H9 (cell line): ENCODE measurements around the gene FAM124A. TPM values are rescaled to one million over a fixed set of nuclear protein-coding genes. Genes with fewer than 3 reads are reported as not detected.
A peak's percentile ranks its signal among the peaks of the same experiment; 100 is the strongest.

Source experiments
- DNase-seq: peaks from one replicate; pipeline ENCODE4 v3.0.0-alpha.2; 2017
- H2AFZ ChIP-seq: one replicate; pipeline ENCODE4 v1.6.1; 2013; ENCODE audit warnings: mild to moderate bottlenecking, low read length, control low read depth, moderate library complexity
- H2AK5ac ChIP-seq: 2 replicates; pipeline ENCODE4 v1.6.1; 2013; ENCODE audit warnings: low read length, control low read depth, mixed read lengths; ENCODE audit not compliant: insufficient read length
- H2BK120ac ChIP-seq: one replicate; pipeline ENCODE4 v1.6.1; 2013; ENCODE audit warnings: low read depth, mild to moderate bottlenecking, low read length, control low read depth, inconsistent platforms; ENCODE audit not compliant: poor library complexity, severe bottlenecking
- H2BK12ac ChIP-seq: 2 replicates; pipeline ENCODE4 v1.6.1; 2013; ENCODE audit warnings: low read length, control low read depth, mixed read lengths, low read depth; ENCODE audit not compliant: insufficient read length
- H2BK15ac ChIP-seq: 2 replicates; pipeline ENCODE4 v1.6.1; 2013; ENCODE audit warnings: low read depth, low read length, control low read depth
- H2BK20ac ChIP-seq: one replicate; pipeline ENCODE4 v1.6.1; 2013; ENCODE audit warnings: low read depth, mild to moderate bottlenecking, low read length, control low read depth, inconsistent platforms; ENCODE audit not compliant: poor library complexity, severe bottlenecking
- H2BK5ac ChIP-seq: 2 replicates; pipeline ENCODE4 v1.6.1; 2013; ENCODE audit warnings: low read length, control low read depth, mixed read lengths; ENCODE audit not compliant: insufficient read length
- H3K14ac ChIP-seq: 2 replicates; pipeline ENCODE4 v1.6.1; 2013; ENCODE audit warnings: low read length, control low read depth; ENCODE audit not compliant: insufficient read depth
- H3K18ac ChIP-seq: 2 replicates; pipeline ENCODE4 v1.6.1; 2013; ENCODE audit warnings: low read depth, mild to moderate bottlenecking, mixed read lengths, low read length, control low read depth; ENCODE audit not compliant: insufficient read length
- H3K23ac ChIP-seq: 2 replicates; pipeline ENCODE4 v1.6.1; 2013; ENCODE audit warnings: low read length, control low read depth, mixed read lengths, low read depth; ENCODE audit not compliant: insufficient read length
- H3K23me2 ChIP-seq: 2 replicates; pipeline ENCODE4 v1.6.1; 2013; ENCODE audit warnings: low read depth, mild to moderate bottlenecking, mixed read lengths, low read length, control low read depth; ENCODE audit not compliant: insufficient read length, poor library complexity, severe bottlenecking
- H3K27ac ChIP-seq: 2 replicates; pipeline ENCODE4 v1.5.1; 2013; ENCODE audit warnings: low read length, control low read depth, mixed read lengths, low read depth; ENCODE audit not compliant: insufficient read length
- H3K27me3 ChIP-seq: 2 replicates; pipeline ENCODE4 v1.6.1; 2013; ENCODE audit warnings: low read length, control low read depth, inconsistent platforms; ENCODE audit not compliant: insufficient read depth
- H3K4ac ChIP-seq: 2 replicates; pipeline ENCODE4 v1.6.1; 2013; ENCODE audit warnings: low read depth, mild to moderate bottlenecking, control low read depth, inconsistent platforms, low read length, moderate library complexity
- H3K4me1 ChIP-seq: 2 replicates; pipeline ENCODE4 v1.6.1; 2013; ENCODE audit warnings: low read length, control low read depth, inconsistent platforms; ENCODE audit not compliant: insufficient read depth
- H3K4me2 ChIP-seq: 2 replicates; pipeline ENCODE4 v1.6.1; 2013; ENCODE audit warnings: low read length, control low read depth, mixed read lengths; ENCODE audit not compliant: insufficient read length, insufficient read depth
- H3K56ac ChIP-seq: 2 replicates; pipeline ENCODE4 v1.6.1; 2013; ENCODE audit warnings: low read depth, mild to moderate bottlenecking, mixed read lengths, low read length, control low read depth; ENCODE audit not compliant: insufficient read length
- H3K79me1 ChIP-seq: 2 replicates; pipeline ENCODE4 v1.6.1; 2013; ENCODE audit warnings: low read depth, mild to moderate bottlenecking, moderate library complexity, low read length, control low read depth, inconsistent platforms; ENCODE audit not compliant: insufficient read depth, poor library complexity, severe bottlenecking
- H3K79me2 ChIP-seq: 2 replicates; pipeline ENCODE4 v1.6.1; 2013; ENCODE audit warnings: low read length, control low read depth, inconsistent platforms; ENCODE audit not compliant: insufficient read depth
- H3K9ac ChIP-seq: 2 replicates; pipeline ENCODE4 v1.6.1; 2013; ENCODE audit warnings: low read length, control low read depth, mixed read lengths; ENCODE audit not compliant: insufficient read length; ENCODE audit errors: extremely low read depth
- H3K9me3 ChIP-seq: one replicate; pipeline ENCODE4 v1.6.1; 2013; ENCODE audit warnings: low read depth, low read length, inconsistent platforms; ENCODE audit not compliant: control insufficient read depth
- H3T11ph ChIP-seq: one replicate; pipeline ENCODE4 v1.6.1; 2013; ENCODE audit warnings: mild to moderate bottlenecking, low read length, control low read depth, inconsistent platforms
- H4K20me1 ChIP-seq: one replicate; pipeline ENCODE4 v1.6.1; 2013; ENCODE audit not compliant: control insufficient read depth, insufficient read length, insufficient read depth
- H4K5ac ChIP-seq: 2 replicates; pipeline ENCODE4 v1.6.1; 2013; ENCODE audit warnings: low read depth, mild to moderate bottlenecking, mixed read lengths, low read length, control low read depth; ENCODE audit not compliant: insufficient read length
- H4K8ac ChIP-seq: replicated peaks from 2 replicates; pipeline ENCODE4 v1.6.1; 2013; ENCODE audit warnings: low read length, control low read depth, mixed read lengths, low read depth; ENCODE audit not compliant: insufficient read length
- H4K91ac ChIP-seq: 2 replicates; pipeline ENCODE4 v1.6.1; 2013; ENCODE audit warnings: low read depth, mild to moderate bottlenecking, moderate library complexity, mixed read lengths, low read length, control low read depth; ENCODE audit not compliant: insufficient read length
- H3K27ac Mint-ChIP-seq, 3 experiments: 2 replicates in 2 of 3; 3 replicates in 1 of 3; pipeline ENCODE4 v1.8.0; 2020 to 2021; ENCODE audit warnings: mixed read lengths in 3 of 3, mild to moderate bottlenecking in 1 of 3, moderate library complexity in 1 of 3
- H3K27me3 Mint-ChIP-seq: 2 replicates; pipeline ENCODE4 v1.8.0; 2021; ENCODE audit warnings: low read depth, mild to moderate bottlenecking, moderate library complexity, mixed read lengths
- H3K36me3 Mint-ChIP-seq, 3 experiments: 2 replicates in 2 of 3; 3 replicates in 1 of 3; pipeline ENCODE4 v1.8.0; 2020 to 2021; ENCODE audit warnings: low read depth in 3 of 3, mixed read lengths in 3 of 3; ENCODE audit not compliant: insufficient read depth in 1 of 3
- H3K4me1 Mint-ChIP-seq, 2 experiments: 2 replicates each; pipeline ENCODE4 v1.8.0; 2020; ENCODE audit warnings: mixed read lengths in 2 of 2
- H3K4me3 Mint-ChIP-seq, 2 experiments: 2 replicates in 1 of 2; 3 replicates in 1 of 2; pipeline ENCODE4 v1.8.0; 2020 to 2021; ENCODE audit warnings: mild to moderate bottlenecking in 2 of 2, mixed read lengths in 2 of 2, moderate library complexity in 1 of 2
- H3K9me3 Mint-ChIP-seq, 2 experiments: 2 replicates in 1 of 2; 3 replicates in 1 of 2; pipeline ENCODE4 v1.8.0; 2020; ENCODE audit warnings: mild to moderate bottlenecking in 2 of 2, mixed read lengths in 2 of 2, moderate library complexity in 1 of 2
- CTCF ChIP-seq: fragments of 200-600 bp; sonication (generic); conservative IDR thresholded peaks from 3 replicates; pipeline ENCODE4 v1.8.0; 2021; ENCODE audit warnings: antibody characterized with exemption, mild to moderate bottlenecking
- WGBS: extraction: QIAGEN DNeasy Blood & Tissue Kit; methylation state at CpG from one replicate; pipeline ENCODE4 v1.1.7; 2013; ENCODE audit warnings: missing lambda C conversion rate, low lambda C conversion rate, mixed read lengths; ENCODE audit not compliant: insufficient read length; ENCODE audit errors: extremely low coverage; 5-methylcytosine and 5-hydroxymethylcytosine counted together
- total RNA-seq: library from RNA; stranded (reverse); gene quantifications from 2 replicates; pipeline ENCODE4 v1.2.1, GENCODE V29; 2021

FAM124A gene
- total RNA-seq, 1 experiment from 2014 or later, result 41.9 TPM

- peak; percentile 47 for DNase-seq
- no peaks in the 10 kb centered on the region for H4K20me1 ChIP-seq
- no peak overlapping the region for H3K4me2 ChIP-seq
- H3K18ac ChIP-seq, result no peak overlapping the region
- H3K56ac ChIP-seq, result no peak overlapping the region
- no peak overlapping the region for H2AK5ac ChIP-seq
- H2BK12ac ChIP-seq, result no peak overlapping the region
- no peak overlapping the region for H3K27ac ChIP-seq
- no peaks in the 10 kb centered on the region for H3K27me3 ChIP-seq
- peaks cover 63 to 79% (median 73%) of the 10 kb centered on the region in 3 experiments for H3K36me3 Mint-ChIP-seq
- no peak overlapping the region for H3K9ac ChIP-seq
- H4K91ac ChIP-seq, result no peak overlapping the region
- no peak overlapping the region for H2BK5ac ChIP-seq
- H3K27ac Mint-ChIP-seq, result peak overlapping the region in 2 of 3 experiments; percentile 65 to 91; a peak in 5 of 7 replicates
- H3K9me3 ChIP-seq, result no peaks in the 10 kb centered on the region
- peaks cover 4% of the 10 kb centered on the region for H3K4me1 ChIP-seq
- no peak overlapping the region for H3K14ac ChIP-seq
- no peak overlapping the region for H2BK120ac ChIP-seq
- H3T11ph ChIP-seq, result no peak overlapping the region
- WGBS, result no CpG with 5 or more reads among the region's 4 CpGs
- no peaks in the 10 kb centered on the region for H3K79me2 ChIP-seq
- H3K4me1 Mint-ChIP-seq, result peaks cover 66 to 71% of the 10 kb centered on the region in 2 experiments
- H3K27me3 Mint-ChIP-seq, result no peaks in the 10 kb centered on the region; the same call in 1 of the 2 replicates
- TF ChIP-seq CTCF, result no peak
- 0 out of 5 replicates have a peak, but pooled peaks cover 0 to 3% of the 10 kb centered on the region in 2 experiments for H3K9me3 Mint-ChIP-seq
- no peak overlapping the region for H4K8ac ChIP-seq
- H2AFZ ChIP-seq, result no peak overlapping the region
- H3K23ac ChIP-seq, result no peak overlapping the region
- H3K4me3 Mint-ChIP-seq, result no peak overlapping the region; a peak in 1 of 5 replicates
- H2BK20ac ChIP-seq, result no peak overlapping the region
- H3K23me2 ChIP-seq, result no peaks in the 10 kb centered on the region
- H4K5ac ChIP-seq, result no peak overlapping the region
- no peak overlapping the region for H3K4ac ChIP-seq
- H3K79me1 ChIP-seq, result no peaks in the 10 kb centered on the region
- H2BK15ac ChIP-seq, result no peak overlapping the region
Observed at GRCh38 chr13:51178456-51179074, 43.6 kb upstream of the FAM124A start.
